NCI-H128 (cell line): ENCODE data around the gene ZDHHC11B.
"Not testable (repeated sequence)": the region's sequence is repeated elsewhere in the genome, so short reads cannot be mapped to it uniquely, and the experiment has no call there.

ENCODE experiments used
- DNase-seq: peaks from one replicate; lab custom pipeline; 2025; ENCODE audit not compliant: unreplicated experiment; lab: John Stamatoyannopoulos, UW

Gene ZDHHC11B

GRCh38 chr5:770585-770984 lies 13.9 kb downstream of the ZDHHC11B start:
- not testable (repeated sequence) for DNase-seq

GRCh38 chr5:769485-770145 lies 14.9 kb downstream of the ZDHHC11B start:
- DNase-seq, result not testable (repeated sequence)

GRCh38 chr5:766666-767431 lies 17.7 kb downstream of the ZDHHC11B start:
- DNase-seq, result no peak

- no peak for DNase-seq
These were observed 18.4 kb downstream of the ZDHHC11B start for GRCh38 chr5:765948-766631.

GRCh38 chr5:763998-764781 lies 20.3 kb downstream of the ZDHHC11B start:
- DNase-seq, result no peak

GRCh38 chr5:763397-763796 lies 21.1 kb downstream of the ZDHHC11B start:
- DNase-seq, result no peak

- DNase-seq, result not testable (repeated sequence)
These were observed 21.5 kb downstream of the ZDHHC11B start for GRCh38 chr5:762996-763395.

- no peak for DNase-seq
These were observed 22.4 kb downstream of the ZDHHC11B start for GRCh38 chr5:761854-762710.

- DNase-seq, result no peak
These were observed 23.3 kb downstream of the ZDHHC11B start for GRCh38 chr5:761059-761771.

- DNase-seq, result no peak
These were observed 24.0 kb downstream of the ZDHHC11B start for GRCh38 chr5:760363-761058.

- no peak for DNase-seq
These were observed 24.7 kb downstream of the ZDHHC11B start for GRCh38 chr5:759781-760362.

- DNase-seq, result no peak
These were observed 25.3 kb downstream of the ZDHHC11B start for GRCh38 chr5:759111-759751.

GRCh38 chr5:758698-759053 lies 25.9 kb downstream of the ZDHHC11B start:
- no peak for DNase-seq

GRCh38 chr5:757931-758697 lies 26.4 kb downstream of the ZDHHC11B start:
- DNase-seq, result no peak

- DNase-seq, result no peak
These were observed 27.1 kb downstream of the ZDHHC11B start for GRCh38 chr5:757346-757930.

GRCh38 chr5:756865-757345 lies 27.6 kb downstream of the ZDHHC11B start:
- no peak for DNase-seq

- DNase-seq, result no peak
These were observed 28.4 kb downstream of the ZDHHC11B start for GRCh38 chr5:756171-756570.
